Measurements from ENCODE around the gene MYO9A. TPM values are rescaled to one million over a fixed set of nuclear protein-coding genes. Genes with fewer than 3 reads are reported as not detected.

The MYO9A gene
- total RNA-seq, 1 experiment from 2014 or later: 30.1 TPM

- no peak overlapping the region for H3K27ac ChIP-seq (ENCODE audit: low read depth, low read length, poor library complexity, severe bottlenecking)
- H3K4me3 ChIP-seq (ENCODE audit: low read depth, low read length, poor library complexity, severe bottlenecking): no peak overlapping the region
- H3K9me3 ChIP-seq (ENCODE audit: low read depth, low read length, poor library complexity, severe bottlenecking): no peaks in the 10 kb centered on the region
- ChIA-PET POLR2A (ENCODE audit: low non-redundant PET) (no interaction called here), CTCF (no interaction called here)
- intact Hi-C loops (cut with micrococcal nuclease; ENCODE audit: unreplicated experiment): no loop called here
- no peaks in the 10 kb centered on the region for H3K27me3 ChIP-seq (replicated peaks; ENCODE audit: insufficient read depth, low read depth, low read length, poor library complexity)
- H3K36me3 ChIP-seq (ENCODE audit: insufficient read depth, low read length, poor library complexity, severe bottlenecking): no peaks in the 10 kb centered on the region
- BruUV-seq (replicated peaks): no TSS peak
- H3K4me1 ChIP-seq (ENCODE audit: insufficient read depth, low read length, poor library complexity, severe bottlenecking): no peaks in the 10 kb centered on the region
- TF ChIP-seq EZH2 (IDR thresholded peaks at IDR 0.05; ENCODE audit: borderline replicate concordance, low read depth, low read length, poor library complexity, severe bottlenecking): no peak
- no peak for TF ChIP-seq CTCF (conservative IDR thresholded peaks at IDR 0.05; ENCODE audit: low read depth, low read length)
- DNase-seq (ENCODE audit: low spot score): peak; percentile 43
Observed at GRCh38 chr15:71844916-71845315, 273.0 kb downstream of the MYO9A start.

GRCh38 chr15:71841563-71841962, 276.4 kb downstream of the MYO9A start:
- H3K36me3 ChIP-seq (ENCODE audit: insufficient read depth, low read length, poor library complexity, severe bottlenecking): no peaks in the 10 kb centered on the region
- H3K9me3 ChIP-seq (ENCODE audit: low read depth, low read length, poor library complexity, severe bottlenecking): no peaks in the 10 kb centered on the region
- peaks cover 7% of the 10 kb centered on the region for H3K4me1 ChIP-seq (ENCODE audit: insufficient read depth, low read length, poor library complexity, severe bottlenecking)
- no peaks in the 10 kb centered on the region for H3K27me3 ChIP-seq (replicated peaks; ENCODE audit: insufficient read depth, low read depth, low read length, poor library complexity)
- ChIA-PET CTCF (no interaction called here), POLR2A (ENCODE audit: low non-redundant PET) (no interaction called here)
- intact Hi-C loops (cut with micrococcal nuclease; ENCODE audit: unreplicated experiment): no loop called here
- no TSS peak for BruUV-seq (replicated peaks)
- TF ChIP-seq CTCF (conservative IDR thresholded peaks at IDR 0.05; ENCODE audit: low read depth, low read length) (no peak), EZH2 (IDR thresholded peaks at IDR 0.05; ENCODE audit: borderline replicate concordance, low read depth, low read length, poor library complexity, severe bottlenecking) (no peak)
- H3K27ac ChIP-seq (ENCODE audit: low read depth, low read length, poor library complexity, severe bottlenecking): no peak overlapping the region
- no peak overlapping the region for H3K4me3 ChIP-seq (ENCODE audit: low read depth, low read length, poor library complexity, severe bottlenecking)
- no peak for DNase-seq (ENCODE audit: low spot score)

GRCh38 chr15:71830981-71831380, 287.0 kb downstream of the MYO9A start:
- H3K27ac ChIP-seq (ENCODE audit: low read depth, low read length, poor library complexity, severe bottlenecking): no peak overlapping the region
- no TSS peak for BruUV-seq (replicated peaks)
- intact Hi-C loops (cut with micrococcal nuclease; ENCODE audit: unreplicated experiment): no loop called here
- H3K27me3 ChIP-seq (replicated peaks; ENCODE audit: insufficient read depth, low read depth, low read length, poor library complexity): no peaks in the 10 kb centered on the region
- POLR2A ChIA-PET (ENCODE audit: low non-redundant PET): no interaction called here
- H3K4me1 ChIP-seq (ENCODE audit: insufficient read depth, low read length, poor library complexity, severe bottlenecking): no peaks in the 10 kb centered on the region
- H3K9me3 ChIP-seq (ENCODE audit: low read depth, low read length, poor library complexity, severe bottlenecking): no peaks in the 10 kb centered on the region
- TF ChIP-seq EZH2 (IDR thresholded peaks at IDR 0.05; ENCODE audit: borderline replicate concordance, low read depth, low read length, poor library complexity, severe bottlenecking): no peak
- TF ChIP-seq CTCF (conservative IDR thresholded peaks at IDR 0.05; ENCODE audit: low read depth, low read length): no peak
- no peak overlapping the region for H3K4me3 ChIP-seq (ENCODE audit: low read depth, low read length, poor library complexity, severe bottlenecking)
- CTCF ChIA-PET: no interaction called here
- DNase-seq (ENCODE audit: low spot score): no peak
- H3K36me3 ChIP-seq (ENCODE audit: insufficient read depth, low read length, poor library complexity, severe bottlenecking): no peaks in the 10 kb centered on the region
